ENCODE results near the gene PSEN1. TPM values are rescaled to one million over a fixed set of nuclear protein-coding genes. Genes with fewer than 3 reads are reported as not detected.

The PSEN1 gene
- 10 to 100 TPM; 44.5 to 48.4 TPM for total RNA-seq

DNA sequence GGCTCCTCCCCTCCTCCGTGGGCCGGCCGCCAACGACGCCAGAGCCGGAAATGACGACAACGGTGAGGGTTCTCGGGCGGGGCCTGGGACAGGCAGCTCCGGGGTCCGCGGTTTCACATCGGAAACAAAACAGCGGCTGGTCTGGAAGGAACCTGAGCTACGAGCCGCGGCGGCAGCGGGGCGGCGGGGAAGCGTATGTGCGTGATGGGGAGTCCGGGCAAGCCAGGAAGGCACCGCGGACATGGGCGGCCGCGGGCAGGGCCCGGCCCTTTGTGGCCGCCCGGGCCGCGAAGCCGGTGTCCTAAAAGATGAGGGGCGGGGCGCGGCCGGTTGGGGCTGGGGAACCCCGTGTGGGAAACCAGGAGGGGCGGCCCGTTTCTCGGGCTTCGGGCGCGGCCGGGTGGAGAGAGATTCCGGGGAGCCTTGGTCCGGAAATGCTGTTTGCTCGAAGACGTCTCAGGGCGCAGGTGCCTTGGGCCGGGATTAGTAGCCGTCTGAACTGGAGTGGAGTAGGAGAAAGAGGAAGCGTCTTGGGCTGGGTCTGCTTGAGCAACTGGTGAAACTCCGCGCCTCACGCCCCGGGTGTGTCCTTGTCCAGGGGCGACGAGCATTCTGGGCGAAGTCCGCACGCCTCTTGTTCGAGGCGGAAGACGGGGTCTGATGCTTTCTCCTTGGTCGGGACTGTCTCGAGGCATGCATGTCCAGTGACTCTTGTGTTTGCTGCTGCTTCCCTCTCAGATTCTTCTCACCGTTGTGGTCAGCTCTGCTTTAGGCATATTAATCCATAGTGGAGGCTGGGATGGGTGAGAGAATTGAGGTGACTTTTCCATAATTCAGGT lies at the start of gene PSEN1:
Gene PSEN1, plus strand, starts transcription at position 121 of the 839 bp plus-strand sequence. CDS start 11,513 bp downstream, outside the sequence.

DNA sequence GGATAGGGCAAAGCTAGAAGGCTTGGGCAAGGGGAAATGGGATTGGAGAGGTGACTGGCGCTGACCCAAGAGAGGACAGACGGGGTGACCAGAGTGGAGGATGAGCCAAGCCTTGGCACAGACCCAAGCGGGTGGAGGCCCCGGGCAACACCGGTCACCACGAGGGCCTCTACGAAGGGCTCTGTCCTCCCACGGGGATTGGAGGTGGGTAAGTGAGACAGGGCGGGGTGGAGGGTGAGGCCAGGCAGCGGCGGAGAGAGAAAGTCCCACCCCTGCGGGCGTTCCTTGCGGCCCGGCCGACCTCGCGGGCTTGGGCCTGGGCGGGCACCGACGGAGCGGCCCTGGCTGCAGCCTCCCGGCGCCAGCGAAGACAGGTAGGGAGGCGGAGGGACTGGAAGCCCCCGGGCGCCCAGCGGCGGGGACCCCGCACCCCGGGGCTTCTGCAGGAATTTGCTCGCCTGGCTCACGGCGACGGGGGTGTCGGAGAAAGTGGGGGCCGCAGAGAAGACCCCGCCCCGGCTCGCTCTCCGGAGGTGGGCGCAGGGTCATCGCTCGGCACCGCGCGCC lies 101.0 kb downstream of the PSEN1 start, which contains the start of gene PAPLN:
Gene PAPLN, plus strand, starts transcription at position 288 of the 567 bp plus-strand sequence. CDS start 2,273 bp downstream, outside the sequence.

Other genes with a start within 250 kb of the PSEN1 start
- 10 to 100 TPM; 11.3 to 12.7 TPM for gene DPF3, start 242.4 kb upstream of the PSEN1 start, total RNA-seq
- gene DCAF4, start 210.0 kb upstream of the PSEN1 start, total RNA-seq = 10 to 100 TPM; 25.1 to 25.2 TPM
- gene ZFYVE1, start 109.4 kb upstream of the PSEN1 start, total RNA-seq = 10 to 100 TPM; 15.2 to 17.5 TPM
- gene RBM25, start 78.0 kb upstream of the PSEN1 start, total RNA-seq = 10 to 100 TPM; 87.8 to 89.0 TPM
- gene PAPLN, start 101.0 kb downstream of the PSEN1 start, total RNA-seq = under 1 TPM; 0.23 to 0.36 TPM

Measured in activated naive CD4-positive, alpha-beta T cell treated with anti-CD3 and anti-CD28 coated beads, Interleukin-2, amount 10 ng/mL, durations not matched to agents 5 hours and 36 hours (primary cell).